Breast epithelium (tissue), 4 donors: ENCODE results near the gene TMPRSS13. TPM values are rescaled to one million over a fixed set of nuclear protein-coding genes. Genes with fewer than 3 reads are reported as not detected.
A peak's percentile ranks its signal among the peaks of the same experiment; 100 is the strongest.

Experiments used
- DNase-seq, 2 donors: peaks; one replicate each; pipeline ENCODE4 v3.0.0-alpha.2; 2019; ENCODE audit warnings: low spot score in 2 of 2
- H3K27ac ChIP-seq, 2 donors: fragments of 200-600 bp; sonication (generic) in 1 of 2; one replicate each; pipeline ENCODE4 v1.5.1; 2016 to 2019; ENCODE audit warnings: mild to moderate bottlenecking in 1 of 2
- H3K27me3 ChIP-seq, 2 donors: fragments of 200-600 bp; sonication (generic) in 1 of 2; one replicate each; pipeline versions ENCODE4 v1.5.1 to v1.6.0; 2017 to 2019; ENCODE audit warnings: control low read depth in 1 of 2, mild to moderate bottlenecking in 1 of 2
- H3K36me3 ChIP-seq: fragments of 200-600 bp; one replicate; pipeline ENCODE4 v1.5.1; 2019
- H3K4me1 ChIP-seq, 2 donors: fragments of 200-600 bp; sonication (generic); one replicate each; pipeline ENCODE4 v1.5.1; 2016 to 2019; ENCODE audit warnings: control low read depth in 1 of 2
- H3K4me3 ChIP-seq, 3 donors: fragments of 200-600 bp; sonication (generic); 1 replicate in 2 of 3; 2 replicates in 1 of 3; pipeline ENCODE4 v1.5.1; 2016 to 2019; ENCODE audit warnings: mild to moderate bottlenecking in 3 of 3, moderate library complexity in 2 of 3
- H3K9me3 ChIP-seq, 2 donors: fragments of 200-600 bp; sonication (generic) in 1 of 2; one replicate each; pipeline ENCODE4 v1.5.1; 2016 to 2019; ENCODE audit warnings: control low read depth in 1 of 2
- CTCF ChIP-seq, 3 donors: fragments of 450-650 bp; IDR thresholded peaks; one replicate each; pipeline ENCODE4 v1.5.1; 2016 to 2017; ENCODE audit warnings: antibody characterized with exemption in 3 of 3, mild to moderate bottlenecking in 3 of 3, moderate library complexity in 3 of 3
- POLR2A ChIP-seq: fragments of 450-650 bp; IDR thresholded peaks from one replicate; pipeline ENCODE4 v1.6.1; 2016; ENCODE audit warnings: antibody characterized with exemption, mild to moderate bottlenecking, moderate library complexity
- POLR2AphosphoS5 ChIP-seq, 3 donors: sonication (generic); formaldehyde crosslinking; IDR thresholded peaks; one replicate each; pipeline ENCODE4 v1.6.1; 2017; ENCODE audit warnings: antibody characterized with exemption in 3 of 3
- intact Hi-C: fragments of 100-400 bp; cut with DNase I; formaldehyde crosslinking; loops from one replicate; pipeline ENCODE4 v1.15.1; 2023; ENCODE audit warnings: low total_unique reads
- total RNA-seq, 3 donors: library from RNA; depleted of rRNA; stranded (reverse); fragments of >200 nt; gene quantifications; one replicate each; pipeline ENCODE4 v1.1.0, GENCODE V29; 2016

Gene TMPRSS13
- total RNA-seq, 3 donors from 2014 or later = 0.32 to 34.0 (median 12.5) TPM

GRCh38 chr11:117881217-117881616 is 48.0 kb downstream of the TMPRSS13 start:
- no peaks in the 10 kb centered on the region for H3K9me3 ChIP-seq
- intact Hi-C loops = no loop called here
- no peaks in the 10 kb centered on the region for H3K36me3 ChIP-seq
- no peak overlapping the region for H3K4me3 ChIP-seq
- TF ChIP-seq CTCF (IDR thresholded peaks at IDR 0.05) (no peak), POLR2AphosphoS5 (IDR thresholded peaks at IDR 0.05) (no peak), POLR2A (no peak)
- DNase-seq = peak in 1 of 2 donors; percentile 3
- H3K27me3 ChIP-seq = peaks cover 0 to 6% of the 10 kb centered on the region in 2 donors
- H3K4me1 ChIP-seq = no peaks in the 10 kb centered on the region
- no peak overlapping the region for H3K27ac ChIP-seq

GRCh38 chr11:117879516-117880480 is 49.4 kb downstream of the TMPRSS13 start:
- H3K4me3 ChIP-seq = no peak overlapping the region
- H3K27ac ChIP-seq = no peak overlapping the region
- TF ChIP-seq POLR2A (no peak), CTCF (IDR thresholded peaks at IDR 0.05) (no peak), POLR2AphosphoS5 (IDR thresholded peaks at IDR 0.05) (no peak)
- H3K9me3 ChIP-seq = no peaks in the 10 kb centered on the region
- peak in 1 of 2 donors; percentile 8 for DNase-seq
- H3K27me3 ChIP-seq = peaks cover 0 to 11% of the 10 kb centered on the region in 2 donors
- intact Hi-C loops = no loop called here
- no peaks in the 10 kb centered on the region for H3K4me1 ChIP-seq
- no peaks in the 10 kb centered on the region for H3K36me3 ChIP-seq

- TF ChIP-seq POLR2AphosphoS5 (IDR thresholded peaks at IDR 0.05) = no peak
- no peak for TF ChIP-seq POLR2A
- no peak for TF ChIP-seq CTCF (IDR thresholded peaks at IDR 0.05)
- no peaks in the 10 kb centered on the region for H3K36me3 ChIP-seq
- intact Hi-C loops = no loop called here
- H3K27me3 ChIP-seq = peaks cover 0 to 13% of the 10 kb centered on the region in 2 donors
- no peak for DNase-seq
- H3K9me3 ChIP-seq = no peaks in the 10 kb centered on the region
- no peaks in the 10 kb centered on the region for H3K4me1 ChIP-seq
- H3K27ac ChIP-seq = no peak overlapping the region
- H3K4me3 ChIP-seq = no peak overlapping the region
These were observed 50.2 kb downstream of the TMPRSS13 start for GRCh38 chr11:117878939-117879475.

- no peak for DNase-seq
- H3K27ac ChIP-seq = no peak overlapping the region
- no peaks in the 10 kb centered on the region for H3K9me3 ChIP-seq
- H3K4me1 ChIP-seq = no peaks in the 10 kb centered on the region
- H3K4me3 ChIP-seq = no peak overlapping the region
- H3K27me3 ChIP-seq = peaks cover 0 to 13% of the 10 kb centered on the region in 2 donors
- intact Hi-C loops = no loop called here
- H3K36me3 ChIP-seq = no peaks in the 10 kb centered on the region
- no peak for TF ChIP-seq POLR2AphosphoS5 (IDR thresholded peaks at IDR 0.05)
- no peak for TF ChIP-seq POLR2A
- TF ChIP-seq CTCF (IDR thresholded peaks at IDR 0.05) = no peak
These were observed 50.8 kb downstream of the TMPRSS13 start for GRCh38 chr11:117878314-117878938.
